ENCODE data around the gene NSUN7.
"Not testable (repeated sequence)": the region's sequence is repeated elsewhere in the genome, so short reads cannot be mapped to it uniquely, and the experiment has no call there.

DNA sequence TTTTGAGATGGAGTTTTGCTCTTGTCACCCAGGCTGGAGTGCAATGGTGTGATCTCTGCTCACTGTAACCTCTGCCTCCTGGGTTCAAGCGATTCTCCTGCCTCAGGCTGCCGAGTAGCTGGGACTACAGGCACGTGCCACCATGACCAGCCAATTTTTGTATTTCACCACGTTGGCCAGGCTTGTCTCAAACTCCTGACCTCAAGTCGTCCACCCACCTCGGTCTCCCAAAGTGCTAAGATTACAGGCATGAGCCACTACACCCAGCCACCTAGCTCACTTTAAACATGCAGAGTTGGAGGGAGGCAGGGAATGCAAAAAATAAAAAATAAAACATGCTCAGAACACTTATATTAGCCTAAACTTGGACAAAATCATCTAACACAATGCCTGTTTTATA, 36.8 kb upstream of the NSUN7 start:
- TF ChIP-seq, protein P1, sequence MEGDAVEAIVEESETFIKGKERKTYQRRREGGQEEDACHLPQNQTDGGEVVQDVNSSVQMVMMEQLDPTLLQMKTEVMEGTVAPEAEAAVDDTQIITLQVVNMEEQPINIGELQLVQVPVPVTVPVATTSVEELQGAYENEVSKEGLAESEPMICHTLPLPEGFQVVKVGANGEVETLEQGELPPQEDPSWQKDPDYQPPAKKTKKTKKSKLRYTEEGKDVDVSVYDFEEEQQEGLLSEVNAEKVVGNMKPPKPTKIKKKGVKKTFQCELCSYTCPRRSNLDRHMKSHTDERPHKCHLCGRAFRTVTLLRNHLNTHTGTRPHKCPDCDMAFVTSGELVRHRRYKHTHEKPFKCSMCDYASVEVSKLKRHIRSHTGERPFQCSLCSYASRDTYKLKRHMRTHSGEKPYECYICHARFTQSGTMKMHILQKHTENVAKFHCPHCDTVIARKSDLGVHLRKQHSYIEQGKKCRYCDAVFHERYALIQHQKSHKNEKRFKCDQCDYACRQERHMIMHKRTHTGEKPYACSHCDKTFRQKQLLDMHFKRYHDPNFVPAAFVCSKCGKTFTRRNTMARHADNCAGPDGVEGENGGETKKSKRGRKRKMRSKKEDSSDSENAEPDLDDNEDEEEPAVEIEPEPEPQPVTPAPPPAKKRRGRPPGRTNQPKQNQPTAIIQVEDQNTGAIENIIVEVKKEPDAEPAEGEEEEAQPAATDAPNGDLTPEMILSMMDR (tag by site-specific recombination; IDR thresholded peaks at IDR 0.05): not testable (repeated sequence)
- TF ChIP-seq ZNF530 (tag by site-specific recombination; IDR thresholded peaks at IDR 0.05; ENCODE audit: low read depth); ZBTB8A (tag by site-specific recombination; IDR thresholded peaks at IDR 0.05); PATZ1 (tag by site-specific recombination; IDR thresholded peaks at IDR 0.05); ZBTB11 (tag by site-specific recombination; conservative IDR thresholded peaks at IDR 0.05; ENCODE audit: low read depth); ZFP3 (tag by site-specific recombination; IDR thresholded peaks at IDR 0.05; ENCODE audit: low read depth); ZNF121 (tag by site-specific recombination; IDR thresholded peaks at IDR 0.05); ZNF664 (tag by site-specific recombination; IDR thresholded peaks at IDR 0.05): not testable (repeated sequence)
- TF ChIP-seq, protein P2, sequence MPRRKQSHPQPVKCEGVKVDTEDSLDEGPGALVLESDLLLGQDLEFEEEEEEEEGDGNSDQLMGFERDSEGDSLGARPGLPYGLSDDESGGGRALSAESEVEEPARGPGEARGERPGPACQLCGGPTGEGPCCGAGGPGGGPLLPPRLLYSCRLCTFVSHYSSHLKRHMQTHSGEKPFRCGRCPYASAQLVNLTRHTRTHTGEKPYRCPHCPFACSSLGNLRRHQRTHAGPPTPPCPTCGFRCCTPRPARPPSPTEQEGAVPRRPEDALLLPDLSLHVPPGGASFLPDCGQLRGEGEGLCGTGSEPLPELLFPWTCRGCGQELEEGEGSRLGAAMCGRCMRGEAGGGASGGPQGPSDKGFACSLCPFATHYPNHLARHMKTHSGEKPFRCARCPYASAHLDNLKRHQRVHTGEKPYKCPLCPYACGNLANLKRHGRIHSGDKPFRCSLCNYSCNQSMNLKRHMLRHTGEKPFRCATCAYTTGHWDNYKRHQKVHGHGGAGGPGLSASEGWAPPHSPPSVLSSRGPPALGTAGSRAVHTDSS (tag by site-specific recombination; IDR thresholded peaks at IDR 0.05): not testable (repeated sequence)
- TF ChIP-seq, protein P3, sequence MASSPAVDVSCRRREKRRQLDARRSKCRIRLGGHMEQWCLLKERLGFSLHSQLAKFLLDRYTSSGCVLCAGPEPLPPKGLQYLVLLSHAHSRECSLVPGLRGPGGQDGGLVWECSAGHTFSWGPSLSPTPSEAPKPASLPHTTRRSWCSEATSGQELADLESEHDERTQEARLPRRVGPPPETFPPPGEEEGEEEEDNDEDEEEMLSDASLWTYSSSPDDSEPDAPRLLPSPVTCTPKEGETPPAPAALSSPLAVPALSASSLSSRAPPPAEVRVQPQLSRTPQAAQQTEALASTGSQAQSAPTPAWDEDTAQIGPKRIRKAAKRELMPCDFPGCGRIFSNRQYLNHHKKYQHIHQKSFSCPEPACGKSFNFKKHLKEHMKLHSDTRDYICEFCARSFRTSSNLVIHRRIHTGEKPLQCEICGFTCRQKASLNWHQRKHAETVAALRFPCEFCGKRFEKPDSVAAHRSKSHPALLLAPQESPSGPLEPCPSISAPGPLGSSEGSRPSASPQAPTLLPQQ (tag by site-specific recombination; IDR thresholded peaks at IDR 0.05): not testable (repeated sequence)
